Hematopoietic multipotent progenitor cell treated with erythropoietin and hydrocortisone succinate and interleukin-3 and kit ligand, for 8 days (in vitro differentiated cells): ENCODE data around the gene MMADHC.

ENCODE experiments used
- DNase-seq: peaks from one replicate; pipeline ENCODE4 v3.0.0-alpha.2; 2015

MMADHC gene

DNA sequence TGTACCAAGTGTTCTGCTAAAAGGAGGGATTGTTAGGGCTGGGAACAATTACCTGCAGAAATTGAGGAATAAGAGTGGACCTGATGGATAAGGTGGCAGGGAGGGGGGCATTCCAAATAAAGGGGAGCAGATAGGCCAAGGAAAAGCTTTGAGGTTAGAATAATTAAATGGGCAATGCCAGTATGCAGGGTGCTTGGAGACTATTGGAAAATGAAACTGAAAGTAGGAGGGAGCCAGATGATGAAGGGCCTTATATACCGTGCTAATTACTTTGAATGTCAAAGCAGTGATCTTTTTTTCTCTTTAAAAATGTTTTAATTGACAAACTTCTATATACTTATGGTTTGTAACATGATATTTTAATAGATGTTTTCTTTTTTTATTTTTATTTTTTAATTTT is 42.9 kb downstream of the MMADHC start:
- no peak for DNase-seq

DNA sequence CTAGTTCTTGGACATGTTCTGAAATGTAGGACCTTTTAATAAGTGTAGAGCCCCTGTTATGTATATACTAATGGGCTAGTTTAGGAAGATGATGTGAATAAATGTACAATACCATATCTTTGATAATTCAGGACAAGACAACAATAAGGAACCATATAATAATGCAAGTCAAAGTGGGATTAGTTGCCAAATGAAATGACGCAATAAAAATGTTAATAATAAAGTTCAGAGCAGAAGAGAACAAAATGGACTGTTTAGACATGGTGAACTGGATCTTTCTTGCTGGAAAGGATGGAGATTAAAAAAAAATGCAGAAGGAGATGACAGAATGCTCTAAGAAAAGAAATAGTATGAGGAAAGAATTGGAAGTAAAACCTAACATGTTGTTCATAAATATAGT is 43.7 kb downstream of the MMADHC start:
- DNase-seq = no peak

DNA sequence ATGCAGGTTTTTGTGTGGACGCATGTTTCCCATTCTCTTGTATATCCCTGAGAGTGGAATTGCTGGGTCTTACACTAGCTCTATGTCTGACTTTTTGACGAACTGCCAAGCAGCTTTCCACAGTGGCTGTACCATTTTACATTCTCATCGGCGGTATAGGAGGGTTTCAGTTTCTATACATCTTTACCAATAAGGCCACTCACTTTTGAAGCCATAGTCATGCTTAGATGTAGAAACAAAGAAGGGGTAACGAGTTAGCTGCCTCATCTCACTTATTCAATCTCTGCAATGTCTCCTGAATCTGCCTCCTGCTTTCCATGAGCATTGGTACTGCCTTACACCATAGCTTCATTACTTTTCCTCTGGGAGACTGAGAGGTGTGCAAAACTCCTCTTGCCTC is 47.4 kb downstream of the MMADHC start:
- DNase-seq = no peak

DNA sequence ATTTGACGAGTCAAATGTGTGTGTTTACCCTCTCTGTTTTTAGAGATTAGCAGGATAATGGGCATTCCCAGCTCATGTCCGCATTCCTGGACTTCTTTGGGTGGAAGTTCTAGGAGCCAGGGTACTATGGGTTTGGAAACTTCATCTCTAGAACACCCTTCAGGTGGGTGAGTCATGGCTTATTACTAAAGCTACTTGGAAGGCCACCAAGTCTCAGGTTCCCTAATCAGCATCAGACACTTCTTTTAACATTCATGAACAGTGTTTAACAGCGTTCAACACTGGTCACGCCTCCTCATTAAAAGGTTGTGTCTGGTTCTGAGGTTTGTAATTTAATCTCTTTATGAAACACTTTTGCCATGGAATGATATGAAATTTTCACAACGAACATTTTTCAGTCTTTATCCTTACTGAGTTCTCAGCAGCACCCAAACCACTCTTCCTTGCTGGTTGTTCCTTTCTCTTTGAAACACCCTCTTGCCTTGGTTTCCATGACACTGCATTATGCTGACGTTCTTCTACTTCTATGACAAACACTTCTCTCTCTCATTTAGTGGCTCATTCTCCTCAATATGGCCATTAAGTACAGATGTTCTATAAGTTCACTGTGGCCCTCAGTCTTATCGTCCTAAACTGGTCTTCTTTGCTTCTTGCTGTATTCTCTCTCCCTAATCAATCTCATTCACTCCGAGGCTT is 49.3 kb downstream of the MMADHC start:
- no peak for DNase-seq

DNA sequence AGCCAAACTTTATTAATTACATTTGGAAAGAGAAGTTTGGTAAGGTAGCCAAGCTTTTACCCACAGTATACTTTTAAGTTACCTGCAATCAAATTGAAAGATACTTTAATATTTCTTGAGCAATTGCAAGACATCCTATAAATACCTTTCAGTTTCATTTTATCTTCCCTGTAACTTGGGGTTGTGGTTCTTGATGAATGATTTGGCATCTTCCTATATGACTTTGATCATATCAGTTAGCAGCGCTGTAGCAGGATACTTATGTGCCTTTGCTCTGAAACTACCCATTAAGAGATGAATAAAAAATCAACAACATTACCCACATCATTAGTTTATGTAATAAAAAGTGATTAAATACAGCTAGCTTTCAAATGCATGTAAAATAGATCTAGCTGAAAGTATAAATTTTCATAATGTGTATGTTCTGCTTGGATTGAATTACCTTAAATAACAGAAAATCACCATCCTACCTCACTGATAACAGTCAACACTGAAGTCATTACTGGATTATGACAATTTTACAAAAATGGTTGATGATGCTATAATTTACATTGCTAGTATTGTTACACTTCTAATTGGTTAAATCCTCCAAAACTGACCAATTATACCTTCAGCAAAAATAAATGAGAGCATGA is 50.4 kb downstream of the MMADHC start:
- DNase-seq = no peak

DNA sequence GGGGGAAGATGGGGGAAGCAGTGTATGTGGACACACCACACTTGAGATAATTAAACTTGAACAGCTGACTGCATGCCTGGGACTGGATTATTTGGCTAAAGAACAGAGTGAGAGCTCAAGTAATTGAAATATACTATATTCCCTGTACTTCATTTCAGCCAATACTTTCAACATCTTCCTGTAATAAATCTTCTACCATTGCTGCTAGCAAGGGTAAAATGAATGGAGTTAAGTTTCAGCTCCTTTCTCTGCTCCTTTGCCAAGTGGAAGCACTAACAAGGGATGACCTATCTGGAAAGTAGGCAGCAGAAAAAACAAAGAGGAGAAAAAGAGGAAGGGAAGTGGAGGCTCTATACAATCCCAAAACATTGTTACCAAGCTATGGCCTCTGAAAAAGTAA is 50.9 kb downstream of the MMADHC start:
- no peak for DNase-seq

DNA sequence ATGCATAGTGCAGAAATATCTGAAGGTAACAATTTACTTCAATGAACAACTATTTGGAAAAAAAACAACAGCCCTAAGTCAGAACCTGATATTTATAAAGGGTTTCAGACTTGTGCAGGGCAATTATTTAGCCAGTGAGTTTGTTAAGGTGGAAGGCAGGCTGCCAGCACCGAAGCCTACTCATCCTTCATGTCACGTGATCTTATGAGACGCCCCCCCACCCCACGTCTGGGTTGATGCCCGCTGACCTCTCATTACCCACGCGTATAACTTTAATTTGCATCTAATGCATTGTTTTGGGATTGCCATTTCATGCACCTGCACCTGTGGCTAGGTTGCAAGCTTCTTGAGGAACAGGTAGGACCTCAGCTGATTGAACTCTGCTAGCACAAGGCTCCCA is 52.9 kb downstream of the MMADHC start:
- no peak for DNase-seq

DNA sequence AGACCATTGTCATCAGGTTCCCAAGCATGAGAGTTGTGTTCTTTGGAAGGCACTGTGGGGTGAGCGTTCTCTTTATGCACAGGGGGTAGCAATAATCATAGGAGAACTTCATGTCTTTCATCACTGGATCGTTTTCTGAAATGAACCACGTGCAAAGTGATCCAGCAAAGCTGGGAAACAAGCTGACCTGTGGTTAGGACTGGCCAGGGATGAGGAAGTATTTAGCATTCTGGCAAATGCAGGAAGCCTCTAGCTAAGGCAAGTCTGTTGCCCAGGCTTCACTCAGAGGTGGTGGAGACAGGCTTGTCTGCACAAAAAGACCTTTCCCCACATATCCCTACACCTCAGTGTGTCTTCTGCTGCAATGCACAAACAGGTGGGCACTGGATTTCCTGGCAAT is 58.6 kb downstream of the MMADHC start:
- no peak for DNase-seq

DNA sequence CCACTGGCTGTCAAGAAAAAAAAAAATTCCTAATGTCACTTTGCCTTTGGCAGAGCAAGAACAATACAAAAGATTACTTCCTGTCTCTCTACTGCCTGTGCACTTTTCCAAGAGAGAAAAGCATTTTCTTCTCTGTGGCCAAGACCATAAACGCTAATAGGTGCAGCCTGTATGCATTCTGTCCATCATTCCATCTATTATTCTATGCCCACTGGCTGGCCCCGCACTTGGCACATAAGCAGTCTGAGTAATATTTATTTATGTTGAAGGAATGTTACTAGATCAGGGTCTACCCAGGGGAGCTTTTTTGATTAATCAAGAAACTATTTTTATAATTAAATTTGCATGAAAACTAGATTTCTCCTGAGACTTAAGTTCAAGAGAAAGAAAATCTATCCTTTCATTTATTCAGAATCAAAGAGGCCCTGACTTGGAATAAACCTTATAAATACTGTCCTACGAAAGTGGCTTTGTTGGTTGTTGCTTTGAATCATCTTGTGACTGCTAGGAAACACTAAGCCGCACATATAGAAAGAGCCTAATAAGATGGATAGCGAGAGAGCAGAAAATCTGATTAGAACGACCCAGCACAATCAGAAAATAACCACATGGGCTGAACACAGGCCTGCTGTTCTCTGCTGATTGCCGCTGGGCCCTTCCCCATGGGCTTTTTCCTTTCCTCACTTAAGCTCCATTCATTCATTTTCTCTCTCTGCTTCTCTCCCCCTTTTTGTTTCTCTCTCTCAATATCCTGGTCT is 59.4 kb downstream of the MMADHC start:
- DNase-seq = no peak

DNA sequence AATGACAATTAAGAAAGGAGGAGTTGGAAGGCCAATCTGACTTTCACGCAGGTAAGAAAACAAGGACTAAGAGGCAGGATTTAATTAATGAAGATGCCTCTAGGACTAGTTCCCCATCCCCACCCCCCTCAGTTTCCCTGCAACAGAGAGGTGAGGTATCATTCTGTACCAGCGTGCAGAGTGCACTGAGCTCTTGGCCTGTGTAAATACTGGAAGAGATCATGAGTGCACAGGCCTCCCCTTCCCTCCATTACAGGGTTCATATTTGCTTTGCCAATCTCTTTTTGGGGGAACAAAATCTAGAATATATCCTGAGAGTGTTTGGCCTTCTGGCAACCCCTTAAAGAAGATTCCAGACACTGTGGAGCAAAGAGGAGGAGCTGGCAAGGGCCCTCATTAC is 60.9 kb downstream of the MMADHC start:
- no peak for DNase-seq

DNA sequence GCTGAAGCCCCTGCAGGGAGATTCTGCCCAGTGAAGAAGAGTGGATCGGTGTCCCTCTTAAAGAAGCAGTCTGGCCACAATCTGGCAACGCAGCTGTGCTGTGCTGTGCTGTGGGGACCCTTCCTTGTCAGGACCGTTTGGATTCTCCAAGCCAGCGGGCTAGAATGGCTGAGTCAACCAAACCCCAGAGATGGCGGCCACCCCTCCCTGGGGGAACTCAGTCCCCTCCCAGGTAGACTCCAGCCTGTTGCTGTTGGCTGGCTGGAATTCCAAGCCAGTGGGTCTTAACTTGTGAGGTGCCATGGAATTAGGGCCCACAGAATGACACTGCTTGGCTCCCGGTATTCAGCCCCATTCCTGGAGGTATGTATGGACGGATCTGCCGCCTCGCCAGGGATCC is 62.3 kb downstream of the MMADHC start:
- no peak for DNase-seq
